Measurements from ENCODE around the gene CYP8B1. TPM values are rescaled to one million over a fixed set of nuclear protein-coding genes. Genes with fewer than 3 reads are reported as not detected.

The CYP8B1 gene
- total and polyA plus RNA-seq, 3 donors from 2014 or later = not detected

DNA sequence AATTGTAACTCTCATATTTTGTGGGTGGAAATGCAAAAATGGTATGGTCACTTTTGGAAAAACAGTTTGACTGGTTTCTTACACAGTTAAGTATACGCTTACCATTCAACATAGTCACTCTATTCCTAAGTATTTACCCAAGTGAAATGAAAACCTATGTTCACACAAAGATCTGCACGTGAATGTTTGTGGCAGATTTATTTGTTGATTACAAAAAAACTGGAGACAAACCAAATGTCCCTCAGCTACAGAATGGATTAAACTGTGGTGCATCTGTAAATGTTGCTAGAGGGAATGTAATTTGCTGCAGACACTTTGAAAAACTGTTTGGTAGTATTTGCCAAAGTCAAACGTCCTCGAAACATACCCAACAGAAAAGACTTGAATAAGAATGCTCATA is 37.1 kb downstream of the CYP8B1 start:
- TF ChIP-seq CTCF (IDR thresholded peaks at IDR 0.05) (no peak), POLR2A (IDR thresholded peaks at IDR 0.05) (no peak)
- Histone ChIP-seq H3K36me3 (ENCODE audit: low read depth, missing control alignments) (no peaks in the 10 kb centered on the region), H3K9me3 (no peaks in the 10 kb centered on the region), H3K4me3 (no peak overlapping the region), H3K27ac (no peak overlapping the region), H3K4me1 (no peaks in the 10 kb centered on the region), H3K27me3 (no peaks in the 10 kb centered on the region)
- intact Hi-C loops (cut with DNase I; ENCODE audit: low total_unique reads) = loop anchor here (10.0 kb wide), 1 partner anchor 46 kb away; no protein-coding TSS in a partner anchor
- WGBS, 2 donors = 79 to 82% methylated on average over 4 of the region's 4 CpGs
- DNase-seq = no peak

- no peak overlapping the region for H3K27ac ChIP-seq
- H3K36me3 ChIP-seq (ENCODE audit: low read depth, missing control alignments) = no peaks in the 10 kb centered on the region
- no peaks in the 10 kb centered on the region for H3K27me3 ChIP-seq
- no peak for DNase-seq
- WGBS, 2 donors = 82 to 86% methylated on average over 5 of the region's 5 CpGs
- H3K4me3 ChIP-seq = no peak overlapping the region
- intact Hi-C loops (cut with DNase I; ENCODE audit: low total_unique reads) = loop anchor here (10.0 kb wide), 1 partner anchor 48 kb away; no protein-coding TSS in a partner anchor
- no peaks in the 10 kb centered on the region for H3K4me1 ChIP-seq
- no peaks in the 10 kb centered on the region for H3K9me3 ChIP-seq
- TF ChIP-seq CTCF (IDR thresholded peaks at IDR 0.05) = no peak
- no peak for TF ChIP-seq POLR2A (IDR thresholded peaks at IDR 0.05)
Observed at GRCh38 chr3:42836150-42837123, 39.2 kb downstream of the CYP8B1 start.

- intact Hi-C loops (cut with DNase I; ENCODE audit: low total_unique reads) = loop anchor here (10.0 kb wide), 1 partner anchor 53 kb away; no protein-coding TSS in a partner anchor
- no peak overlapping the region for H3K4me3 ChIP-seq
- peak; percentile 85 for DNase-seq
- H3K9me3 ChIP-seq = no peaks in the 10 kb centered on the region
- no peak overlapping the region for H3K27ac ChIP-seq
- no peaks in the 10 kb centered on the region for H3K36me3 ChIP-seq (ENCODE audit: low read depth, missing control alignments)
- TF ChIP-seq POLR2A (IDR thresholded peaks at IDR 0.05) (no peak), CTCF (IDR thresholded peaks at IDR 0.05) (peak; percentile 64 to 82 (median 77))
- no peaks in the 10 kb centered on the region for H3K4me1 ChIP-seq
- H3K27me3 ChIP-seq = no peaks in the 10 kb centered on the region
- WGBS, 2 donors = 28 to 36% methylated on average over 3 of the region's 3 CpGs
Observed at GRCh38 chr3:42831321-42831713, 44.4 kb downstream of the CYP8B1 start.

- intact Hi-C loops (cut with DNase I; ENCODE audit: low total_unique reads) = loop anchor here (10.0 kb wide), 1 partner anchor 54 kb away; no protein-coding TSS in a partner anchor
- Histone ChIP-seq H3K4me1 (no peaks in the 10 kb centered on the region), H3K4me3 (no peak overlapping the region), H3K27ac (no peak overlapping the region), H3K36me3 (ENCODE audit: low read depth, missing control alignments) (no peaks in the 10 kb centered on the region), H3K27me3 (no peaks in the 10 kb centered on the region), H3K9me3 (no peaks in the 10 kb centered on the region)
- TF ChIP-seq POLR2A (IDR thresholded peaks at IDR 0.05) = no peak
- TF ChIP-seq CTCF (IDR thresholded peaks at IDR 0.05) = peak in 2 of 3 experiments; percentile 20 to 41
- DNase-seq = no peak
- 45% methylated on average over 7 of the region's 7 CpGs for WGBS, 2 donors
Observed at GRCh38 chr3:42830437-42831320, 45.0 kb downstream of the CYP8B1 start.
